Gastroesophageal sphincter (tissue), 3 donors: ENCODE measurements around the gene PLAC8.
"Not testable (repeated sequence)": the region's sequence is repeated elsewhere in the genome, so short reads cannot be mapped to it uniquely, and the experiment has no call there.

Experiments
- CTCF ChIP-seq, 4 experiments: fragments of 200-600 bp in 2 of 4; fragments of 450-650 bp in 2 of 4; sonication (generic) in 1 of 4; IDR thresholded peaks; one replicate each; pipeline ENCODE4 v1.5.1; 2017 to 2019; ENCODE audit warnings: antibody characterized with exemption in 4 of 4, mild to moderate bottlenecking in 2 of 4, moderate library complexity in 2 of 4
- EP300 ChIP-seq: sonication (generic); formaldehyde crosslinking; IDR thresholded peaks from one replicate; pipeline ENCODE4 v1.6.1; 2017; ENCODE audit warnings: antibody characterized with exemption, mild to moderate bottlenecking
- POLR2A ChIP-seq, 2 donors: fragments of 450-650 bp; IDR thresholded peaks; one replicate each; pipeline ENCODE4 v1.6.1; 2017; ENCODE audit warnings: antibody characterized with exemption in 2 of 2, mild to moderate bottlenecking in 2 of 2, moderate library complexity in 1 of 2
- POLR2AphosphoS5 ChIP-seq: sonication (generic); formaldehyde crosslinking; IDR thresholded peaks from one replicate; pipeline ENCODE4 v1.6.1; 2017; ENCODE audit warnings: antibody characterized with exemption

GRCh38 chr4:83111751-83112141 lies 2.8 kb downstream of the PLAC8 start:
- TF ChIP-seq CTCF (IDR thresholded peaks at IDR 0.05); POLR2AphosphoS5; POLR2A (IDR thresholded peaks at IDR 0.05); EP300: not testable (repeated sequence)
